ENCODE measurements around the gene ZNF777. TPM values are rescaled to one million over a fixed set of nuclear protein-coding genes. Genes with fewer than 3 reads are reported as not detected.
A peak's percentile ranks its signal among the peaks of the same experiment; 100 is the strongest.

The ZNF777 gene
- total and polyA plus RNA-seq, 2 donors from 2014 or later = 8.2 to 12.9 TPM

DNA sequence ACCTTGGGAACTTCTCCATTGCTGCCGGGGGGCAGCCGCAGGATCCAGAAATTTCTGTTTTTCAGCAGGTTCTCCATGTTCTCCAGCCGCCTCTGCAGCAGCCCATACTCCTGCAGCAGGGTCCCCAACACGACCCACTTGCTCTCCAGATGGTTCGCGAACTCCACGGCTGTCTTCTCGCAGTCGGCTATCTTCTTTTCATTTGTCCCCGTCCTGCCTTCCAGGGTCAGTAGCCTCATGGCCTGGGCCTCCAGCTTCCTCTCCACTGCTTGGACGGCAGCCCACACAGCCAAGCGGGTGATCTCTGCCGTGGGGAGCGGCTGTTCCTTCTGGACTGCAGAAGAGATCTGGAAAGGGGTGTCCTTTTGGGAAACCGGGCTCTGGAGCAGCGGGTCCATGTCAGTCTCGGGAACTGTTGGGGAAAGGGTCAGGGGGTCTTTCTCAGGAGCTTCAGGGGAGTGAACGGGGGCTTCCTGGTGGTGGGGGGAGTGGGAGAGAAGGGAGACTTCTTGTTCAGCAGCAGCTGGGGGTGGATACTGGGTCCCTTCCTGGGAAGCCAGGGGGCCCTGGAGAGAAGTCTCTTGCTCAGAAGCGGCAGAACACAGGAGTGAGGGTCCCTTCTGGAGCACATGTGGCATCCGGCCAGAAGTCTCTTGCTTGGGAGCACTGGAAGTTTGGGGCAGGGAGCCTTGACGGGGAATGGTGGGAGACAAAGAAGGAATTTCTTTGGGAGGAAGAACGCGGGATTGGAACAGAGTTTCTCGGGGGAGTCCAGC is 5.5 kb downstream of the ZNF777 start:
- DNase-seq = peak in 1 of 5 donors; percentile 11
- H3K36me3 ChIP-seq (ENCODE audit: control insufficient read depth in 2 of 3, insufficient read depth in 3 of 3, low read length in 3 of 3) = peaks cover 2 to 19% (median 18%) of the 10 kb centered on the region in 3 donors
- H3K4me1 ChIP-seq (ENCODE audit: control insufficient read depth in 2 of 3, insufficient read depth in 2 of 3, low read depth in 1 of 3, low read length in 3 of 3) = peaks cover 0 to 4% (median 0%) of the 10 kb centered on the region in 3 donors
- no peak overlapping the region for H3K4me3 ChIP-seq (ENCODE audit: low read length in 3 of 3)
- no peak overlapping the region for H3K9ac ChIP-seq (ENCODE audit: low read length in 3 of 3)
- no peak for FAIRE-seq
- H3K27ac ChIP-seq (ENCODE audit: low read depth in 2 of 2, low read length in 2 of 2) = no peak overlapping the region
- no peaks in the 10 kb centered on the region for H3K9me3 ChIP-seq (ENCODE audit: control insufficient read depth in 2 of 3, insufficient read depth in 1 of 3, low read length in 3 of 3)
- intact Hi-C loops (cut with DNase I) = no loop called here
- no peaks in the 10 kb centered on the region for H3K27me3 ChIP-seq (ENCODE audit: control insufficient read depth, insufficient read depth, low read length)
- TF ChIP-seq, protein P1, sequence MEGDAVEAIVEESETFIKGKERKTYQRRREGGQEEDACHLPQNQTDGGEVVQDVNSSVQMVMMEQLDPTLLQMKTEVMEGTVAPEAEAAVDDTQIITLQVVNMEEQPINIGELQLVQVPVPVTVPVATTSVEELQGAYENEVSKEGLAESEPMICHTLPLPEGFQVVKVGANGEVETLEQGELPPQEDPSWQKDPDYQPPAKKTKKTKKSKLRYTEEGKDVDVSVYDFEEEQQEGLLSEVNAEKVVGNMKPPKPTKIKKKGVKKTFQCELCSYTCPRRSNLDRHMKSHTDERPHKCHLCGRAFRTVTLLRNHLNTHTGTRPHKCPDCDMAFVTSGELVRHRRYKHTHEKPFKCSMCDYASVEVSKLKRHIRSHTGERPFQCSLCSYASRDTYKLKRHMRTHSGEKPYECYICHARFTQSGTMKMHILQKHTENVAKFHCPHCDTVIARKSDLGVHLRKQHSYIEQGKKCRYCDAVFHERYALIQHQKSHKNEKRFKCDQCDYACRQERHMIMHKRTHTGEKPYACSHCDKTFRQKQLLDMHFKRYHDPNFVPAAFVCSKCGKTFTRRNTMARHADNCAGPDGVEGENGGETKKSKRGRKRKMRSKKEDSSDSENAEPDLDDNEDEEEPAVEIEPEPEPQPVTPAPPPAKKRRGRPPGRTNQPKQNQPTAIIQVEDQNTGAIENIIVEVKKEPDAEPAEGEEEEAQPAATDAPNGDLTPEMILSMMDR (IDR thresholded peaks at IDR 0.05; ENCODE audit: borderline replicate concordance, extremely low read depth, insufficient read depth) = no peak

DNA sequence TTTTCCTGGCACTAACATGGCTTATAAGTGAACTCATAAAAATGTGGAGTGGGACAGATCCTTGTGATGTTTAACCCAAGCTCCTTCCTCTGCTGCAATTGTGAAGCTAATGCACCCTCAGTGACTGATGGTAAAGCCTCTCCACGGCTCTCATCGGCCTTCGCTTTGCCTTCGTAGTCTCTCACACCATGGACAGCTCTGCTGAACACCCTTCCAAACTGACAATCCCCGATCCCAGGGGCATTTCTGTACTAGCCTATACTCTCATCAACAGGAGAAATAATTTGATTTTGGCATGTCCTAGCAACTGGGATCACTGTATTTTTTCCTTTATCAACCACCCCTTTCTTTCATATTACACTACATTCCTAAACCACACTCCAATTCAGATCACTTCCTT is 6.1 kb downstream of the ZNF777 start:
- peaks cover 0 to 4% (median 0%) of the 10 kb centered on the region in 3 donors for H3K4me1 ChIP-seq (ENCODE audit: control insufficient read depth in 2 of 3, insufficient read depth in 2 of 3, low read depth in 1 of 3, low read length in 3 of 3)
- no peaks in the 10 kb centered on the region for H3K27me3 ChIP-seq (ENCODE audit: control insufficient read depth, insufficient read depth, low read length)
- H3K9ac ChIP-seq (ENCODE audit: low read length in 3 of 3) = no peak overlapping the region
- intact Hi-C loops (cut with DNase I) = no loop called here
- H3K9me3 ChIP-seq (ENCODE audit: control insufficient read depth in 2 of 3, insufficient read depth in 1 of 3, low read length in 3 of 3) = no peaks in the 10 kb centered on the region
- no peak overlapping the region for H3K4me3 ChIP-seq (ENCODE audit: low read length in 3 of 3)
- peaks cover 2 to 25% (median 24%) of the 10 kb centered on the region in 3 donors for H3K36me3 ChIP-seq (ENCODE audit: control insufficient read depth in 2 of 3, insufficient read depth in 3 of 3, low read length in 3 of 3)
- no peak overlapping the region for H3K27ac ChIP-seq (ENCODE audit: low read depth in 2 of 2, low read length in 2 of 2)
- TF ChIP-seq, protein P1 (IDR thresholded peaks at IDR 0.05; ENCODE audit: borderline replicate concordance, extremely low read depth, insufficient read depth) = no peak
- FAIRE-seq (no peak), DNase-seq (no peak)

DNA sequence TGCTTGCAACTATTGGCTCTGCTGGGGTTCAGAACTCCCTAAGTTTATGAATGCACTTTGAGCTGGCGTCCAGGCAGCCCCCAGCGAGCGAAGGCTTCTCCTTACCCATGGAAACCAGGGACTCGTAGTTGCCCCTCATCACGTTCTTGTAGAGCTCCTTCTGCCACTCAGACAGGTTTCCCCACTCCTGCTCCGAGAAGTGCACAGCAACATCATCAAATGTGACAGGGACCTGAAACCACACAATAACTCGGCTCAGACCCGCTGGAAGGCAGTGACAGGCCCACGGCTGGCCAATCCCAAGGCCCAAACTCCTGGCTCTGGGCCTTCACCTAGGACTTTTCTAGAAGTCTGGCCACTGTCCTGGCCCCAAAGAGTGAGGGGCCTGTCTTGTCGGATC is 6.9 kb downstream of the ZNF777 start:
- Histone ChIP-seq H3K4me3 (ENCODE audit: low read length in 3 of 3) (no peak overlapping the region), H3K36me3 (ENCODE audit: control insufficient read depth in 2 of 3, insufficient read depth in 3 of 3, low read length in 3 of 3) (peaks cover 2 to 32% (median 29%) of the 10 kb centered on the region in 3 donors), H3K27me3 (ENCODE audit: control insufficient read depth, insufficient read depth, low read length) (no peaks in the 10 kb centered on the region), H3K9ac (ENCODE audit: low read length in 3 of 3) (no peak overlapping the region), H3K4me1 (ENCODE audit: control insufficient read depth in 2 of 3, insufficient read depth in 2 of 3, low read depth in 1 of 3, low read length in 3 of 3) (peaks cover 0 to under 1% (median 0%) of the 10 kb centered on the region in 3 donors), H3K27ac (ENCODE audit: low read depth in 2 of 2, low read length in 2 of 2) (no peak overlapping the region), H3K9me3 (ENCODE audit: control insufficient read depth in 2 of 3, insufficient read depth in 1 of 3, low read length in 3 of 3) (no peaks in the 10 kb centered on the region)
- no peak for DNase-seq
- intact Hi-C loops (cut with DNase I) = no loop called here
- no peak for FAIRE-seq
- TF ChIP-seq, protein P1 (IDR thresholded peaks at IDR 0.05; ENCODE audit: borderline replicate concordance, extremely low read depth, insufficient read depth) = no peak

Measured in kidney (tissue), 14 donors.